HCT116 (cell line): Measurements from ENCODE around the gene ORC2. TPM values are rescaled to one million over a fixed set of nuclear protein-coding genes. Genes with fewer than 3 reads are reported as not detected.
"Not testable (repeated sequence)": the region's sequence is repeated elsewhere in the genome, so short reads cannot be mapped to it uniquely, and the experiment has no call there.

Experiments
- ATAC-seq: fragments of 200-7000 bp; cut with Tn5 transposase; 2 replicates; pipeline ENCODE4 v1.9.1; 2020; ENCODE audit warnings: mild to moderate bottlenecking, moderate library complexity
- BruUV-seq: library from RNA; stranded (reverse); fragments of 400-500 nt; replicated peaks from 2 replicates; lab custom pipeline; 2021; lab: Mats Ljungman, UMichigan
- CTCF ChIA-PET: fragments of 300-600 bp; sonication (Branson Sonifier 250); formaldehyde crosslinking; loops from one replicate; lab custom pipeline; 2021; ENCODE audit warnings: antibody characterized with exemption; lab: Charles Lee
- POLR2A ChIA-PET: fragments of 300-600, 350-600 bp; sonication (Branson Sonifier 250); formaldehyde crosslinking; loops from one replicate; lab custom pipeline; 2021; ENCODE audit warnings: antibody characterized with exemption; lab: Charles Lee
- RAD21 ChIA-PET, 2 experiments: fragments of 300-600 bp; sonication (Branson Sonifier 250); formaldehyde crosslinking; loops; one replicate each; lab custom pipeline; 2023; ENCODE audit warnings: low total read pairs in 2 of 2; ENCODE audit not compliant: uncharacterized antibody in 2 of 2, unreplicated experiment in 2 of 2, low non-redundant PET in 1 of 2; lab: Charles Lee
- DNase-seq: peaks from one replicate; pipeline ENCODE4 v3.0.0-alpha.2; 2010; ENCODE audit warnings: low read depth, low spot score
- H2AFZ ChIP-seq: fragments of 200-600 bp; shearing (Covaris generic), sonication (generic); 2 replicates; pipeline ENCODE4 v1.6.1; 2017; ENCODE audit warnings: low read depth, mixed run types, mixed read lengths, antibody characterized with exemption, low read length; ENCODE audit not compliant: poor library complexity, severe bottlenecking
- H3K27ac ChIP-seq: 2 replicates; pipeline ENCODE4 v1.5.1; 2012; ENCODE audit warnings: low read depth, low read length
- H3K27me3 ChIP-seq: fragments of 200-600 bp; sonication (generic); 2 replicates; pipeline ENCODE4 v1.6.1; 2016; ENCODE audit warnings: mixed run types, low read length, mixed read lengths; ENCODE audit not compliant: insufficient read depth
- H3K36me3 ChIP-seq, 2 experiments: fragments of 200-500 bp in 1 of 2; fragments of 200-600 bp in 1 of 2; sonication (Bioruptor generic) in 1 of 2; sonication (generic) in 1 of 2; 2 replicates each; pipeline versions ENCODE4 v1.5.1 to v1.6.1; 2014 to 2016; ENCODE audit warnings: low read length in 2 of 2, inconsistent platforms in 1 of 2, mixed read lengths in 1 of 2, mixed run types in 1 of 2; ENCODE audit not compliant: insufficient read depth in 2 of 2, control insufficient read depth in 1 of 2
- H3K4me1 ChIP-seq, 2 experiments: fragments of 200-600 bp in 1 of 2; sonication (generic) in 1 of 2; 2 replicates each; pipeline versions ENCODE4 v1.5.1 to v1.6.1; 2012 to 2017; ENCODE audit warnings: low read length in 2 of 2, inconsistent platforms in 1 of 2, mild to moderate bottlenecking in 1 of 2, mixed read lengths in 1 of 2, mixed run types in 1 of 2, moderate library complexity in 1 of 2; ENCODE audit not compliant: insufficient read depth in 2 of 2, control insufficient read depth in 1 of 2
- H3K4me2 ChIP-seq: fragments of 200-600 bp; sonication (generic); 2 replicates; pipeline ENCODE4 v1.6.1; 2017; ENCODE audit warnings: mixed run types, low read length, mixed read lengths
- H3K4me3 ChIP-seq, 2 experiments: fragments of 200-600 bp in 1 of 2; sonication (generic) in 1 of 2; replicated peaks in 1 of 2; 2 replicates each; pipeline ENCODE4 v1.5.1; 2011 to 2016; ENCODE audit warnings: low read length in 2 of 2, control low read depth in 1 of 2, low read depth in 1 of 2, mild to moderate bottlenecking in 1 of 2, mixed read lengths in 1 of 2, mixed run types in 1 of 2
- H3K79me2 ChIP-seq: fragments of 200-600 bp; sonication (generic); 2 replicates; pipeline ENCODE4 v1.6.1; 2017; ENCODE audit warnings: mild to moderate bottlenecking, mixed run types, low read length, moderate library complexity, mixed read lengths; ENCODE audit not compliant: insufficient read depth
- H3K9ac ChIP-seq: fragments of 200-600 bp; sonication (generic); 2 replicates; pipeline ENCODE4 v1.6.1; 2016; ENCODE audit warnings: low read length, mixed read lengths
- H3K9me2 ChIP-seq: fragments of 200-600 bp; sonication (generic), shearing (Covaris generic); 2 replicates; pipeline ENCODE4 v1.6.1; 2017; ENCODE audit warnings: mixed run types, mild to moderate bottlenecking, moderate library complexity; ENCODE audit not compliant: insufficient read depth
- H3K9me3 ChIP-seq, 2 experiments: fragments of 200-500 bp in 1 of 2; fragments of 200-600 bp in 1 of 2; sonication (Bioruptor generic) in 1 of 2; sonication (generic) in 1 of 2; 2 replicates each; pipeline ENCODE4 v1.6.1; 2014 to 2017; ENCODE audit warnings: low read length in 2 of 2, mixed read lengths in 2 of 2, inconsistent platforms in 1 of 2, low read depth in 1 of 2, mild to moderate bottlenecking in 1 of 2, mixed run types in 1 of 2, moderate library complexity in 1 of 2; ENCODE audit not compliant: control insufficient read depth in 1 of 2, insufficient read depth in 1 of 2
- H4K20me1 ChIP-seq: fragments of 200-600 bp; sonication (generic), shearing (Covaris generic); 2 replicates; pipeline ENCODE4 v1.6.1; 2017; ENCODE audit warnings: mixed run types, mild to moderate bottlenecking, moderate library complexity; ENCODE audit not compliant: insufficient read depth
- EGR1 ChIP-seq: IDR thresholded peaks from 2 replicates; pipeline ENCODE4 v1.6.1; 2012; ENCODE audit warnings: low read depth
- FOSL1 ChIP-seq: IDR thresholded peaks from 2 replicates; pipeline ENCODE4 v1.6.1; 2012; ENCODE audit warnings: low read depth
- RAD21 ChIP-seq: IDR thresholded peaks from 2 replicates; pipeline ENCODE4 v1.6.1; 2012; ENCODE audit warnings: low read depth, mild to moderate bottlenecking
- REST ChIP-seq: IDR thresholded peaks from 2 replicates; pipeline ENCODE4 v1.6.1; 2012; ENCODE audit warnings: low read depth
- ZFX ChIP-seq: fragments of 450-650 bp; IDR thresholded peaks from 2 replicates; pipeline ENCODE4 v1.6.1; 2017
- ZNF274 ChIP-seq: fragments of 200-500 bp; sonication (Bioruptor generic); IDR thresholded peaks from 2 replicates; pipeline ENCODE4 v1.6.1; 2014; ENCODE audit warnings: mild to moderate bottlenecking, low read depth, low read length, inconsistent platforms
- intact Hi-C: fragments of 100-400 bp; cut with micrococcal nuclease; formaldehyde crosslinking; loops from 2 replicates; pipeline ENCODE4 v1.10.0; 2022
- total RNA-seq: library from RNA; stranded (reverse); gene quantifications from one replicate; pipeline ENCODE4 v1.2.1, GENCODE V29; 2021; ENCODE audit not compliant: unreplicated experiment

The ORC2 gene
- total RNA-seq, 1 experiment from 2014 or later, result 51.9 TPM

- TF ChIP-seq REST (no peak), ZFX (no peak; the same call in 1 of the 2 replicates), EGR1 (peak; percentile 53), ZNF274 (no peak), RAD21 (no peak; the same call in 1 of the 2 replicates), FOSL1 (no peak; the same call in 1 of the 2 replicates)
Observed at GRCh38 chr2:200888704-200889625, 74.5 kb downstream of the ORC2 start, which contains the start of the genes NIF3L1 and PPIL3 (continued).

GRCh38 chr2:200881715-200882249 lies 81.7 kb downstream of the ORC2 start:
- H3K4me1 ChIP-seq, H3K9me3 ChIP-seq, DNase-seq, H3K4me3 ChIP-seq, BruUV-seq, intact Hi-C loops, H3K4me2 ChIP-seq, H3K9me2 ChIP-seq, H3K27me3 ChIP-seq, H3K27ac ChIP-seq, CTCF ChIA-PET, H3K9ac ChIP-seq, H4K20me1 ChIP-seq, H2AFZ ChIP-seq, ATAC-seq, RAD21 ChIA-PET: not testable (repeated sequence)
- Histone ChIP-seq H3K79me2 (peaks cover 12% of the 10 kb centered on the region), H3K36me3 (peaks cover 31 to 33% of the 10 kb centered on the region in 2 experiments)
- POLR2A ChIA-PET, result interaction anchor here (0.6 kb wide), 1 partner anchor 53 kb away, joined by 3 read pairs; no protein-coding TSS in a partner anchor
